ENCODE results near the gene CYP3A5. TPM values are rescaled to one million over a fixed set of nuclear protein-coding genes. Genes with fewer than 3 reads are reported as not detected.
"Not testable (repeated sequence)": the region's sequence is repeated elsewhere in the genome, so short reads cannot be mapped to it uniquely, and the experiment has no call there.

The CYP3A5 gene
- total RNA-seq, 2 donors from 2014 or later: 0.59 to 1.2 TPM

DNA sequence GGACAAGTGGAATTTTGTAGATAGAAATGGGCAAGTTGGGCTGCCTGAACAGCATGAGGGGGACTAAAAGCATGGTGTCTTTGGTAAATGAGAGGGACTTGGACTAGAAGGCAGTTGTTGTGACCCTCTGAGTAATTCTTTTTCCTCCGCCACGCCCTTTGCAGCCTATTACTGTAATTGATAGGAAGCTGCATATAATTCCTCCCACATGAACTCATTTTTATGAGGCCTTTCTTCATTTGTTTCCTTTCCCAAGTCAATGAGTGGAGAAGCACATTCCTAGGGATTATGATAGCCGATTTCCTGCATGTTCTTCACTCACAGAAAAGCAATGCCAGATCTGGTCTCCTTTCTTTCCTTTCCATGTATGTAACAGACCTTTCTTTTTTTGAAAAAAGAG, 35.4 kb downstream of the CYP3A5 start:
- TF ChIP-seq, protein P1, sequence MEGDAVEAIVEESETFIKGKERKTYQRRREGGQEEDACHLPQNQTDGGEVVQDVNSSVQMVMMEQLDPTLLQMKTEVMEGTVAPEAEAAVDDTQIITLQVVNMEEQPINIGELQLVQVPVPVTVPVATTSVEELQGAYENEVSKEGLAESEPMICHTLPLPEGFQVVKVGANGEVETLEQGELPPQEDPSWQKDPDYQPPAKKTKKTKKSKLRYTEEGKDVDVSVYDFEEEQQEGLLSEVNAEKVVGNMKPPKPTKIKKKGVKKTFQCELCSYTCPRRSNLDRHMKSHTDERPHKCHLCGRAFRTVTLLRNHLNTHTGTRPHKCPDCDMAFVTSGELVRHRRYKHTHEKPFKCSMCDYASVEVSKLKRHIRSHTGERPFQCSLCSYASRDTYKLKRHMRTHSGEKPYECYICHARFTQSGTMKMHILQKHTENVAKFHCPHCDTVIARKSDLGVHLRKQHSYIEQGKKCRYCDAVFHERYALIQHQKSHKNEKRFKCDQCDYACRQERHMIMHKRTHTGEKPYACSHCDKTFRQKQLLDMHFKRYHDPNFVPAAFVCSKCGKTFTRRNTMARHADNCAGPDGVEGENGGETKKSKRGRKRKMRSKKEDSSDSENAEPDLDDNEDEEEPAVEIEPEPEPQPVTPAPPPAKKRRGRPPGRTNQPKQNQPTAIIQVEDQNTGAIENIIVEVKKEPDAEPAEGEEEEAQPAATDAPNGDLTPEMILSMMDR (IDR thresholded peaks at IDR 0.05): no peak
- H3K4me3 ChIP-seq: no peak overlapping the region
- no peak for DNase-seq (ENCODE audit: low spot score)
- H3K27ac ChIP-seq: no peak overlapping the region
- H3K36me3 ChIP-seq: peaks cover 5% of the 10 kb centered on the region
- H3K4me1 ChIP-seq: no peaks in the 10 kb centered on the region
- H3K27me3 ChIP-seq: no peaks in the 10 kb centered on the region
- no peaks in the 10 kb centered on the region for H3K9me3 ChIP-seq

DNA sequence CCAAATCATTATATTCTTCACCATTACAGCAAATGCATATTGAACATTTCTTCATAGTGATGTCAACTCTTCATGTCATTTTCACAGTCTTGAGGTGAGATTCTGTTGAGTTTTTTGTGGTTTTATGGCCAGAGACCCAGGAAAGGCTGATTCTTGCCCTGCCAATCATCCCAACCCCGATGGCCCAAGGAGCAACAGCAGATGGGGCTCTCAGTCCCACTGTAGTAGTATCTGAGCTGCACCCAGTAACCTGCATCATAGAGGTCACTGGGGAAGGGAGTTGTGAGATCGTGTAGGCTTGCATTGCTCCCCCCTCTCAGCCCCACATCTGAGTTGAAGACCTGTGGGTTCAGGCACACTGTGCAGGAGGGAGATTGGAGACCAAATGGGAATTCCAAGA, 36.3 kb downstream of the CYP3A5 start:
- Histone ChIP-seq H3K9me3 (no peaks in the 10 kb centered on the region), H3K4me1 (no peaks in the 10 kb centered on the region), H3K36me3 (peaks cover 5% of the 10 kb centered on the region), H3K27ac (no peak overlapping the region), H3K4me3 (no peak overlapping the region), H3K27me3 (no peaks in the 10 kb centered on the region)
- TF ChIP-seq, protein P1 (IDR thresholded peaks at IDR 0.05): no peak
- DNase-seq (ENCODE audit: low spot score): no peak

DNA sequence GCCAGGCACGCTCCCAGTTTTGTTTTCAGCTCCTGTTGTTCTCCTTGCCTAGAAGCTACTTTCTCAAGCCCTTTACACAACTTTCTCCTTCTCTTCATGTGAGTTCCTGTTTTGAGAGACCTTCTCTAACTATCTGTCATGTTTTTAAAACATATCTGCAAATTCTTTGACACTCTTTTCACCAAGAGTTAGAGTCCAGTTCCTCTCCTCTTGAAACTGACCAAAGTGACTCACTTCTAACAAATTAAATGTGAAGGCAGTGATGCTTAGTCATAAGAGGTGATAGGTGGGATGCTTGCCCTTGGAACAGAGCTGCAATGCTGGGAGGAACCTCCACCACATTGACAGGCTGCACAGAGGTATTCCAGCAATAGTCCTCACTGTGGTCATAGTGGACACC, 37.8 kb downstream of the CYP3A5 start:
- H3K36me3 ChIP-seq: peaks cover 5% of the 10 kb centered on the region
- TF ChIP-seq, protein P1 (IDR thresholded peaks at IDR 0.05): no peak
- H3K4me1 ChIP-seq: no peaks in the 10 kb centered on the region
- no peak overlapping the region for H3K4me3 ChIP-seq
- no peaks in the 10 kb centered on the region for H3K9me3 ChIP-seq
- no peaks in the 10 kb centered on the region for H3K27me3 ChIP-seq
- DNase-seq (ENCODE audit: low spot score): no peak
- no peak overlapping the region for H3K27ac ChIP-seq

DNA sequence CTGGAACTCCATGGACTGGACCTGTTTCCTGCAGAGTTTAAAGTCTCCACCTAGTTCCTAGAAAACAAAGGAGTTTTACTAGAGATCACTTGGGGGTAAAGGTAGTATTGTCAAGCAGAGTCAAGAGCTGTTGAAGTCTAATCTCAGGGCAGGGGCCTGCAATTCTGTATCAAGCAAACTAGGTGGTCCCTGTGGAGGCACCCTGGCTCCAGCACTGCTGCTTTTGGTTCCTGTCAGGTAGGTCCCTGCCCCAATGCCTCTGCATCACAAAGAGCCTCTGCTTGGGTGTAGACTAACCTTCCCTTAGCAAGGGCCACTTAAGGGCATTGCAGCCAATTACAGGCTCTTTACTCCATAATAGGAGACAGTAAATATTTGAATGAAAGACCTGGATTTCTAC, 40.5 kb downstream of the CYP3A5 start:
- H3K4me1 ChIP-seq: no peaks in the 10 kb centered on the region
- no peak overlapping the region for H3K4me3 ChIP-seq
- H3K36me3 ChIP-seq: no peaks in the 10 kb centered on the region
- TF ChIP-seq, protein P1 (IDR thresholded peaks at IDR 0.05): no peak
- no peaks in the 10 kb centered on the region for H3K9me3 ChIP-seq
- H3K27ac ChIP-seq: no peak overlapping the region
- no peak for DNase-seq (ENCODE audit: low spot score)
- no peaks in the 10 kb centered on the region for H3K27me3 ChIP-seq

DNA sequence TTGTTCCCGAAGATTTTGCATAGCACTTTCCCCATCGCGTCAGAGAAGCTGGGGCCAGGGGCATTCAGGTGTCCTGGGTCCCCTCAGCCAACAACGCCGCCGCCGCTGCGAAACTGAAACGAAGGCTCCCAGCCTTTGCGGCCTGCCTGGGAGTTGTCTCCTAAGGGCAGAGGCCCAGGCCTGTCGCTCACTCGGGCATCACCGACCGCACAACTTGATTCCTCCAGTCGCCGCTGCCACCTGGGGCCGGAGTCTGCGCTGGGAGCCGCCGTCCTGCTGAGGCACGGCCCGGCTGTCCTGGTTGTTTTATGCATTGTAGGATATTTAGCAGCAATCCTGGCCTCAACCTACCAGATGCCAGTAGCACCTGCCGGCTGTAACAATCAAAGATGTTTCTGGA, 41.1 kb downstream of the CYP3A5 start:
- H3K27me3 ChIP-seq: no peaks in the 10 kb centered on the region
- H3K4me1 ChIP-seq: no peaks in the 10 kb centered on the region
- H3K36me3 ChIP-seq: no peaks in the 10 kb centered on the region
- no peaks in the 10 kb centered on the region for H3K9me3 ChIP-seq
- no peak overlapping the region for H3K4me3 ChIP-seq
- no peak for DNase-seq (ENCODE audit: low spot score)
- TF ChIP-seq, protein P1 (IDR thresholded peaks at IDR 0.05): no peak
- no peak overlapping the region for H3K27ac ChIP-seq

DNA sequence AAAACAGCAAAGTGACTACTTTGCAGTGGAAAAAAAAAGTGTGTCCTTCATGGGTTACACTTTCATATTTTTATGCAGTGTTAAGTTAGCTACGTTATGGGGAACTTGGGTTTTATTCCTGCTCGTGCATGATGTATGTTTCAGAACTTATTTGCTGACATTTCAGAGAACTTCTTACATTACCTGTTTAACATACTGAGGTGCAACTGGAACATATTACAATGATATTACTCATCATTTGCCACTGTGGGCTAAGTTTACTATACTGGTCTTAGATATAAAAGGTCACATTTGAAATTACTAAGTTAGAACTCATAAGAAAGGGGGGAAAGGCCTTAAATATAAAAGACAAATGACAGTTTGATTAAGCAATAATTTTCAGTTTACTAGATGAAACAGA, 42.4 kb downstream of the CYP3A5 start:
- H3K27ac ChIP-seq; H3K36me3 ChIP-seq; DNase-seq (ENCODE audit: low spot score); H3K4me3 ChIP-seq; H3K4me1 ChIP-seq; H3K9me3 ChIP-seq; H3K27me3 ChIP-seq: not testable (repeated sequence)

Data from right atrium auricular region (tissue), 2 donors.